K562 (cell line): ENCODE data around the gene APLF. TPM values are rescaled to one million over a fixed set of nuclear protein-coding genes. Genes with fewer than 3 reads are reported as not detected.

Source experiments
- CHD7 ChIP-seq: fragments of 200-600 bp; sonication (generic); IDR thresholded peaks from one replicate; pipeline ENCODE4 v1.6.1; 2012; ENCODE audit warnings: mild to moderate bottlenecking, low read depth, low read length, inconsistent platforms
- NFRKB ChIP-seq: fragments of 450-650 bp; IDR thresholded peaks from 2 replicates; pipeline ENCODE4 v1.6.1; 2016; ENCODE audit warnings: low read depth
- RERE ChIP-seq: sonication (generic); formaldehyde crosslinking; IDR thresholded peaks from 2 replicates; pipeline ENCODE4 v1.8.0; 2023; ENCODE audit warnings: missing genetic modification reagents, mild to moderate bottlenecking, borderline replicate concordance
- TCF7L2 ChIP-seq: fragments of 150-350 bp; IDR thresholded peaks from 2 replicates; pipeline ENCODE4 v1.6.1; 2016; ENCODE audit warnings: low read depth, mild to moderate bottlenecking, low read length, moderate library complexity
- ZNF3 ChIP-seq: fragments of 250-450 bp; sonication (Bioruptor Pico); IDR thresholded peaks from 2 replicates; pipeline ENCODE4 v1.5.0; 2021; ENCODE audit warnings: mild to moderate bottlenecking, moderate library complexity
- polyA plus RNA-seq, 8 experiments: library from polyadenylated mRNA; depleted of rRNA in 4 of 8; stranded (reverse) in 5 of 8; unstranded in 3 of 8; fragments of >200 nt; fragmentation: Nextera tagmentation in 2 of 8; fragmentation: Illumina TruSeq in 1 of 8; extraction: Ambion mirVana in 2 of 8; extraction: Trizol in 1 of 8; gene quantifications; 2 replicates each; pipeline versions ENCODE4 v1.2.1 to v1.2.3, GENCODE V29; 2011 to 2014; ENCODE audit warnings: inconsistent platforms in 1 of 8, missing spikeins in 1 of 8
- total RNA-seq, 7 experiments: library from RNA; depleted of rRNA in 6 of 7; stranded (reverse); fragments of >200 nt in 6 of 7; fragmentation: Illumina TruSeq in 2 of 7; extraction: Trizol in 2 of 7; gene quantifications; 2 replicates each; pipeline versions ENCODE4 v1.2.1 to v1.2.3, GENCODE V29; 2011 to 2021; ENCODE audit warnings: low replicate concordance in 1 of 7
- TF ChIP-seq, protein P1 (sequence below): sonication (generic); formaldehyde crosslinking; IDR thresholded peaks from 2 replicates; pipeline ENCODE4 v1.8.0; 2022; ENCODE audit warnings: mild to moderate bottlenecking, missing genetic modification reagents
- TF ChIP-seq, protein P2 (sequence below): fragments of 450-650 bp; IDR thresholded peaks from 2 replicates; pipeline ENCODE4 v1.6.1; 2016; ENCODE audit warnings: low read depth, mild to moderate bottlenecking, moderate library complexity

APLF gene
- total and polyA plus RNA-seq, 9 of the 15 experiments (the other 6 are each of a cell fraction or from before 2014, with no cell fraction given), result 0.07 to 1.1 (median 0.71) TPM

- TF ChIP-seq, protein P1, sequence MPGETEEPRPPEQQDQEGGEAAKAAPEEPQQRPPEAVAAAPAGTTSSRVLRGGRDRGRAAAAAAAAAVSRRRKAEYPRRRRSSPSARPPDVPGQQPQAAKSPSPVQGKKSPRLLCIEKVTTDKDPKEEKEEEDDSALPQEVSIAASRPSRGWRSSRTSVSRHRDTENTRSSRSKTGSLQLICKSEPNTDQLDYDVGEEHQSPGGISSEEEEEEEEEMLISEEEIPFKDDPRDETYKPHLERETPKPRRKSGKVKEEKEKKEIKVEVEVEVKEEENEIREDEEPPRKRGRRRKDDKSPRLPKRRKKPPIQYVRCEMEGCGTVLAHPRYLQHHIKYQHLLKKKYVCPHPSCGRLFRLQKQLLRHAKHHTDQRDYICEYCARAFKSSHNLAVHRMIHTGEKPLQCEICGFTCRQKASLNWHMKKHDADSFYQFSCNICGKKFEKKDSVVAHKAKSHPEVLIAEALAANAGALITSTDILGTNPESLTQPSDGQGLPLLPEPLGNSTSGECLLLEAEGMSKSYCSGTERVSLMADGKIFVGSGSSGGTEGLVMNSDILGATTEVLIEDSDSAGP (CRISPR knock-in tag), result no peak
- TF ChIP-seq CHD7, result no peak
- no peak for TF ChIP-seq TCF7L2
- TF ChIP-seq RERE (CRISPR knock-in tag), result no peak
- TF ChIP-seq, protein P2, sequence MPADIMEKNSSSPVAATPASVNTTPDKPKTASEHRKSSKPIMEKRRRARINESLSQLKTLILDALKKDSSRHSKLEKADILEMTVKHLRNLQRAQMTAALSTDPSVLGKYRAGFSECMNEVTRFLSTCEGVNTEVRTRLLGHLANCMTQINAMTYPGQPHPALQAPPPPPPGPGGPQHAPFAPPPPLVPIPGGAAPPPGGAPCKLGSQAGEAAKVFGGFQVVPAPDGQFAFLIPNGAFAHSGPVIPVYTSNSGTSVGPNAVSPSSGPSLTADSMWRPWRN, result no peak
- TF ChIP-seq NFRKB, result no peak
- no peak for TF ChIP-seq ZNF3 (CRISPR knock-in tag)
Observed at GRCh38 chr2:68441179-68441993, 26.0 kb upstream of the APLF start (continued).
